NCI-H1436 treated with DMSO at 0.1 percent for 48 hours (cell line): Measurements from ENCODE around the gene HYAL2.

Source experiments
- DNase-seq: peaks from one replicate; lab custom pipeline; 2025; lab: John Stamatoyannopoulos, UW

Gene HYAL2

GRCh38 chr3:50330330-50330729, 7.8 kb upstream of the HYAL2 start:
- DNase-seq, result no peak

GRCh38 chr3:50327943-50328691, 5.6 kb upstream of the HYAL2 start, which contains the start of gene TUSC2:
Gene TUSC2, minus strand, starts transcription at chr3:50328223. Its CDS starts 124 bp downstream, at chr3:50328099.
- no peak for DNase-seq

- DNase-seq, result no peak
Observed at GRCh38 chr3:50327129-50327528, 4.6 kb upstream of the HYAL2 start.

GRCh38 chr3:50326182-50326541, 3.6 kb upstream of the HYAL2 start:
- DNase-seq, result no peak

GRCh38 chr3:50325497-50326181, 3.1 kb upstream of the HYAL2 start:
- DNase-seq, result no peak

- DNase-seq, result no peak
Observed at GRCh38 chr3:50325113-50325480, 2.6 kb upstream of the HYAL2 start.

GRCh38 chr3:50324351-50325112, 2.0 kb upstream of the HYAL2 start:
- no peak for DNase-seq

GRCh38 chr3:50323614-50324199, 1.2 kb upstream of the HYAL2 start:
- DNase-seq, result no peak

GRCh38 chr3:50323092-50323600, 601 bp upstream of the HYAL2 start:
- no peak for DNase-seq

- DNase-seq, result no peak
Observed at GRCh38 chr3:50322115-50322385, 495 bp downstream of the HYAL2 start.

- DNase-seq, result no peak
Observed at GRCh38 chr3:50321336-50322114, 1.0 kb downstream of the HYAL2 start.

- no peak for DNase-seq
Observed at GRCh38 chr3:50320853-50321335, 1.7 kb downstream of the HYAL2 start.

GRCh38 chr3:50319894-50320625, 2.5 kb downstream of the HYAL2 start:
- no peak for DNase-seq

- DNase-seq, result no peak
Observed at GRCh38 chr3:50319181-50319893, 3.2 kb downstream of the HYAL2 start.

GRCh38 chr3:50318615-50319014, 3.9 kb downstream of the HYAL2 start:
- DNase-seq, result no peak

- no peak for DNase-seq
Observed at GRCh38 chr3:50318163-50318562, 4.4 kb downstream of the HYAL2 start.

- no peak for DNase-seq
Observed at GRCh38 chr3:50317300-50317699, 5.2 kb downstream of the HYAL2 start.

GRCh38 chr3:50316657-50317242, 5.8 kb downstream of the HYAL2 start:
- DNase-seq, result no peak

- no peak for DNase-seq
Observed at GRCh38 chr3:50314816-50315215, 7.7 kb downstream of the HYAL2 start.

GRCh38 chr3:50314342-50314741, 8.2 kb downstream of the HYAL2 start:
- DNase-seq, result no peak
